HK-2 (cell line): ENCODE results near the gene QPCTL.
"Not testable (repeated sequence)": the region's sequence is repeated elsewhere in the genome, so short reads cannot be mapped to it uniquely, and the experiment has no call there.

Experiments
- DNase-seq: peaks from one replicate; pipeline ENCODE4 v3.0.0-alpha.2; 2018; ENCODE audit not compliant: unreplicated experiment

QPCTL gene

DNA sequence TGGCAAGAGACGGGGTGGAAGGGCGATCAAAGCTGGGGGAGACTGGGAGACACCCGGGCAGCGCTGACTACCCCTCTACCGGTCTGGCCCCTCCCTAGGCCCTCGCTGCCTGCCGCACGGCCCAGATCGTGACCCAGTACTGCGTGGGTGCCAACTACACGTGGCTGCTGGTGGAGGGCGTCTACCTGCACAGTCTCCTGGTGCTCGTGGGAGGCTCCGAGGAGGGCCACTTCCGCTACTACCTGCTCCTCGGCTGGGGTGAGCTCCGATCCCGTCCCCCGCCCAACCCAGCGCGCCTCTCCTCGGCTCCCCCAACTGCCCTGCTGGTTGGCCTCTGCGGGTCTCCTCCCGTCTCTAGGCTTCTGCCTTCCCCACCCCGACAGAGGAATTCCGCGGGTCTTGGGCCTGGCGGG lies 15.6 kb upstream of the QPCTL start:
- DNase-seq, result no peak

DNA sequence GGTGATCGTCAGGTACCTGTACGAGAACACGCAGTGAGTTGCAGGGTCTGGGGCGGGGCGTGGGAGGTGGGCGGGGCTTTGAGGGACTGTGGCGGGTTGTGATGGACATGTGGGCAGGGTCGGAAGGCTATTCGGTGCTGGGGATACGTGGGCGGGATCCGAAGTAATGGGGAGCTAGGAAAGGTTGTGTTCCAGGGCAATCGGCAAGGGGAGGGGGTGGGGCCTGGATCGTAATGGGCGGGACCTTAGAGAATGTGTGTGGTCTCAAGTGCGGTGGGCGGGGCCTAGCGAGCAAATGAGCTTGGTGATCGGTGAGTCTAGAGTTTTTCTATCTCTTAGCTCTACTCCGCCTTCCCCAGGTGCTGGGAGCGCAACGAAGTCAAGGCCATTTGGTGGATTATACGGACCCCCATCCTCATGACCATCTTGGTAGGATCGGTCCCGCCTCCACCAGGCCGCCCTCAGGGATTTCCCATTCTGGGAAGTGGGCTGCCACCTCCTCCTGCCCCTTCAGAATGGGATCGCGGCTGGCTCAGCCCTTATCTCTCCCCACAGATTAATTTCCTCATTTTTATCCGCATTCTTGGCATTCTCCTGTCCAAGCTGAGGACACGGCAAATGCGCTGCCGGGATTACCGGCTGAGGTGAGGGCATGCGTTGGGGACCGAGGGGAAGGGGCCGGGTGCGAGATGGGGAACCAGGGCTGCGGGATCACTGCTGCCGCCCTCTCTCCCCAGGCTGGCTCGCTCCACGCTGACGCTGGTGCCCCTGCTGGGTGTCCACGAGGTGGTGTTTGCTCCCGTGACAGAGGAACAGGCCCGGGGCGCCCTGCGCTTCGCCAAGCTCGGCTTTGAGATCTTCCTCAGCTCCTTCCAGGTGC lies 14.9 kb upstream of the QPCTL start:
- no peak for DNase-seq

DNA sequence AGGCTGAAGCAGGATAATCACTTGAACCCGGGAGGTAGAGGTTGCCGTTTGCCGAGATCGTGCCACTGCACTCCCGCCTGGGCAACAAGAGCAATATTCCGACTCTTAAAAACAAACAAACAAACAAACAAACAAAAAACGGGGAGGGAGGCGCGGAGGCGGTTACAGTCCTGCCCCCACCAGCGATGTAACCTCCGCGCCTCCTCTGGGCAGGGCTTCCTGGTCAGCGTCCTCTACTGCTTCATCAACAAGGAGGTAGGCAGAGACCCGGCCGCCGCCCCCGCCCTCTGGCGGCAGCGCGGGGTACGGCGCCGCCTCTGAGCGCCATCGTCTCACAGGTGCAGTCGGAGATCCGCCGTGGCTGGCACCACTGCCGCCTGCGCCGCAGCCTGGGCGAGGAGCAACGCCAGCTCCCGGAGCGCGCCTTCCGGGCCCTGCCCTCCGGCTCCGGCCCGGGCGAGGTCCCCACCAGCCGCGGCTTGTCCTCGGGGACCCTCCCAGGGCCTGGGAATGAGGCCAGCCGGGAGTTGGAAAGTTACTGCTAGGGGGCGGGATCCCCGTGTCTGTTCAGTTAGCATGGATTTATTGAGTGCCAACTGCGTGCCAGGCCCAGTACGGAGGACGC lies 11.0 kb upstream of the QPCTL start:
- peak; percentile 93 for DNase-seq

DNA sequence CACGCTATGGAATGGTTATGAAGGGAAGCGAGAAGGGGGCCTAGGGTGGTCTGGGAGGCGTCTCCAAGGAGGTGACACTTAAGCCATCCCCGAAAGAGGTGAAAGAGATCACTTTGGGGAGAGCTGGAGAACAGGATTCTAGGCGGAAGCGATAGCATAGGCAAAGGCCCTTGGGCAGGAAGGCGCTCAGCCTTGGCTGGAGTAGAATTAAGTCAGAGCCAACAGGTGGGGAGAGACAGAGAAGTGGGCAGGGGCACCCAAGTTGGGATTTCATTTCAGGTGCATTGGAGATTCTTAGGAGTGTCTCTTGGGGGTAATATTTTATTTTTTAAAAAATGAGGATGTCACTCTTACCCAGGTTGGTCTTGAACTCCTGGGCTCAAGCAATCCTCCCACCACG lies 10.3 kb upstream of the QPCTL start:
- DNase-seq, result no peak

DNA sequence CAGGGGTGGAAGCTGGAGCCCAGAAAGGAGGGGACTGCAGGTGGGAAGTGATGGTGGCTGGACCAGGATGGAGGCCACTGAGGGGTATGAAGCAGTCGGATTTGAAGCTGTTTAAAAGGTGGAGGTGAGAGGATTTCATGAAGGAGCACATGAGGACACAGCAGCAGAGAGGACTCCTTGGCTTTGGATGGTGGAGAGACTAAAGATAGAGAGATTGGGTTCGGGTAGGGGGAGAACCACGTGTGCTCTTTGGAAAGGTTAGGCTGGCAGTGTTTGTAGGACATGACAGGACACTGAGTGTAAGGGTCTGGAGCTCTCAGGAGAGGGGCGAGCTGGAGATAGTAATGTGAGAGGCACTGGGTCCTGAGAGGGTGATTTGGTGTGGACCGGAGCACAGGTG lies 9.6 kb upstream of the QPCTL start:
- no peak for DNase-seq

DNA sequence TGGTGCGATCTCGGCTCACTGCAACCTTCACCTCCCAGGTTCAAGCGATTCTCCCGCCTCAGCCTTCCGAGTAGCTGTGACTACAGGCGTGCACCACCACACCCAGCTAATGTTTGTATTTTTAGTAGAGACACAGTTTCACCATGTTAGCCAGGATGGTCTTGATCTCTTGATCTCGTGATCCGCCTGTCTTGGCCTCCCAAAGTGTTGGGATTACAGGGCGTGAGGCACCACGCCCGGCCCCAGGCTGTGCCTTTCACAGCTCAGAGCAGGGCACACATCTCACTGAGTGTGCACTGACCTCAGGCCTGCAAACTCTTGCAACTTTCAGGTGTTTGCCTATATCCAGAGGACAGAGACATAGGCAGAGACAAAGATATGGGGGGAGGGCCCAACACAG lies 7.4 kb upstream of the QPCTL start:
- not testable (repeated sequence) for DNase-seq

DNA sequence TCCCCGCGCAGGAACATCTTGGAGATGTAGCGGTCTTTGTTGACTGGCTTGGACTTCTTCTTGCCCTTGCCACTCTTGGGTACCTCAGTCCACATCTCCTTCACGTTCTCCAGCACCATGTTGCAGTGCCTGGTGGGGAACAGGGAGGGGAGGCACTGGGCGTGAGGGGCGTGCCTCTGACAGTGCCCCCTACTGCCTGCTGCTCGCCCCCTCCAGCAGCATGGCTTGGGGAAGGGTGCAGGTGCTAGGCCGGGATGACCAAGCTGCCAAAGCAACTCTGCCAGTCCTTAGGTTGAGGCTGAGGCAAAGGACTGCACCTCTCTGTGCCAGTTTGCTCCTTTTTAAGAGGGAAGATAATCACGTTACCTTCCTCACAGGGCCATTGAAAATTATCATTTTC lies 4.9 kb upstream of the QPCTL start:
- no peak for DNase-seq

DNA sequence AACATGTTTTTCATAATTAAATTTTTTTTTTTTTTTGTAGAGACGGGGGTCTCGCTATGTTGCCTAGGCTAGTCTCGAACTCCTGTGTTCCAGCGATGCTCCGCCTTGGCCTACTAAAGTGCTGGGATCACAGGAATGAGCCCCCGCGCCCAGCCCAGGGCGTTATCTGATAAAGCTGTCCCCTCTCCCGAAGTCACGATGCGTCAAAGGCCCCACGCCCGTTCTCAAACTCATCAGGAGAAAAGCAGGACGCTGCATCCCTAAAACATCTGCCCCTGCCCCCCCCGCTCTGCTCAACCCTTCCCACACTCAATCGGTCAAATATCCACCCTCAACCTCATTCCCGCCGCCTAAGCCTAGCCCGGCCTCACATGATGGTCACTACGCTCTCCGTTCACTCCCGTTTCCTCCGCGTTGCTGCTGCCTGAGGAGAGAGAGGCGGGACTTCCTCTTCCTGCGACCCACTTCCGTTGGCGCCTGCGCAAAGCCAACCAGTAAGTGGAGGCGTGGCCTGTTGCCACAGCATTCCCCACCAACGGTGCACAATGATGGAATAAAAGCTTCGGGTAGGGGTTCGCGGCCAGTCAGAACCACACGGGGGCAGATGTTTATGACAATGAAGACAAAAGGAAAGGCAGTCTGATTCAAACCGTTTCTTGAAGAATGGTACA lies 815 bp upstream of the QPCTL start, which contains the start of gene SNRPD2:
Gene SNRPD2 (minus strand): TSS at position 438 of the 671 bp plus-strand sequence. CDS start 65 bp downstream, at position 373.
- peak; percentile 94 for DNase-seq

DNA sequence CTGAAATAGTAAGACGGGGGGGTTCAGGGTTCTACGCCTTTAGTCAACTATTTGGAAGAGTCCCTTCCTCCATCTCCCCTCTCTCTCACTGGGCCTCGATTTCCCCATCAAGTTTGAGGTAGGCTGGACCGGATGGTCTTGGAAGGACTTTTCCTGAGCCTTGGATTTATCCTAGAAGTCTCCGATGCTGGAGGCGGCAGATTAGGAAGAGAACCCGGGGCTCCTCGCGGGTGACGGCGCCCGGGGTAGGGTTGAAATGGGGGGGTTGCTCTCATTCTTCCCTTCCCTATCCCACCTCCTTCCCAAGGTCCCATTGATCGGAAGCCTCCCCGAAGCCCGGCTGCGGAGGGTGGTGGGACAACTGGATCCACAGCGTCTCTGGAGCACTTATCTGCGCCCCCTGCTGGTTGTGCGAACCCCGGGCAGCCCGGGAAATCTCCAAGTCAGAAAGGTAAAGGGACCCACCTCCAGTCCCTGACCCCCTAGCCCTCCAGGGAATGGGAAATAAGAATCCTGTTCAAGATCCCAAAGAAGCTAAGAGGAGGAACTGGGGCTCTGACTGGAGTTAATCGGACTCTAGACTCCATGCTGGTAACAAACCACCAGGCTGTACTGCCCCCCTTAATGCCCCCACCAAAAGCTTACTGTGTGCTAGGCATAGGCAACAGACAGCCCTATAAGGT lies 781 bp downstream of the QPCTL start:
- peak; percentile 82 for DNase-seq

DNA sequence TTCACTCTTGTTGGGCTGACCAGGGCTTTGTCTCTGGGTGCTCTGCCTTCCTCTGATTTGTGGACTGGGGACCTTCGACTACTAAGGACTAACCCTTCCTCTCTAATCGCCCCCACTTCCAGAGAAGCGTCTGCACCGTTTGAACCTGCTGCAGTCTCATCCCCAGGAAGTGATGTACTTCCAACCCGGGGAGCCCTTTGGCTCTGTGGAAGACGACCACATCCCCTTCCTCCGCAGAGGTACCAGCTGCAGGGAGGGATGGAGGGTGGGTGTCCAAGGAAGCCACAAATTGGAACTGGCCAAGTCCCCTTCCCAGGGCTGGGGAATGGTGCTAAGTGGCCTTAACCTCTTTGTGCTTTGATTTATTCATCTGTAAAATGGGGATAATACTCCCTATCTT lies 9.2 kb downstream of the QPCTL start:
- no peak for DNase-seq

DNA sequence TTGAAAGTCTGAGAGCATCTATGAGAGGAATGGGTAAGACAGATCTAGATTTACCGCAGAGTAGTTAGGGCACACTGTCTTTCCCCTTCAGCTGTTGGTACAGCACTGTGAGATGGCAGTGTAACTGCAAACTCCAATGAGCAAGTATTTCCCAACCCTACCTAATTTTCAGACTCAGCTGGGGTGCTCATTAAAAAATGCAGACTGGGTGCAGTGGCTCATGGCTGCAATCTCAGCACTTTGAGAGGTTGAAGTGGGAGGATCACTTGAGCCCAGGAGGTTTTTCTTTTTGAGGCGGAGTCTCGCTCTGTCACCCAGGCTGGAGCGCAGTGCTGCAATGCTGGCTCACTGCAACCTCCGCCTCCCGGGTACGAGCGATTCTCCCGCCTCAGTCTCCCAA lies 12.6 kb downstream of the QPCTL start:
- no peak for DNase-seq

DNA sequence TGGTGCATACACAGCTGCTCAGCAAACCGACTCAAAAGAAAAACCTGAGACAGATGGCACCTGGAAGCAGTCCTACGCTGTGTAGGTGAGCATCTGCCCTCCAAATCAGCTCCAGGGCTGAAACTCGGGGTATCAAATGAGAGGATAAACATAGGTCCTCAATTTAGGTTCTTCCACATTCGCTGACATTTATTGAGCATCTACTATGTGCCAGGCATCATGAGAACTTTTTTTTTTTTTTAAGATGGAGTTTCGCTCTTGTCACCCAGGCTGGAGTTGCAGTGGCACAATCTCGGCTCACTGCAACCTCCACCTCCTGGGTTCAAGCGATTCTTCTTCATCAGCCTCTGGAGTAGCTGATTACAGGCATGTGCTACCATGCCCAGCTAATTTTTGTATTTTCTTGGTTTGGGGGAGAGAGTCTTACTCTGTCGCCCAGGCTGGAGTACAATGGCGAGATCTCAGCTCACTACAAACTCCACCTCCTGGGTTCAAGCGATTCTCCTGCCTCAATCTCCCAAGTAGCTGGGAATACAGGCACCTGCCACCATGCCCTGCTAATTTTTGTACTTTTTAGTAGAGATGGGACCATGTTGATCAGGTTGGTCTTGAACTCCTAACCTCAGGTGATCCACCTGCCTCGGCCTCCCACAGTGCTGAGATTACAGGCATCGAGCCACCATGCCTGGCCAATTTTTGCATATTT lies 13.4 kb downstream of the QPCTL start:
- no peak for DNase-seq

DNA sequence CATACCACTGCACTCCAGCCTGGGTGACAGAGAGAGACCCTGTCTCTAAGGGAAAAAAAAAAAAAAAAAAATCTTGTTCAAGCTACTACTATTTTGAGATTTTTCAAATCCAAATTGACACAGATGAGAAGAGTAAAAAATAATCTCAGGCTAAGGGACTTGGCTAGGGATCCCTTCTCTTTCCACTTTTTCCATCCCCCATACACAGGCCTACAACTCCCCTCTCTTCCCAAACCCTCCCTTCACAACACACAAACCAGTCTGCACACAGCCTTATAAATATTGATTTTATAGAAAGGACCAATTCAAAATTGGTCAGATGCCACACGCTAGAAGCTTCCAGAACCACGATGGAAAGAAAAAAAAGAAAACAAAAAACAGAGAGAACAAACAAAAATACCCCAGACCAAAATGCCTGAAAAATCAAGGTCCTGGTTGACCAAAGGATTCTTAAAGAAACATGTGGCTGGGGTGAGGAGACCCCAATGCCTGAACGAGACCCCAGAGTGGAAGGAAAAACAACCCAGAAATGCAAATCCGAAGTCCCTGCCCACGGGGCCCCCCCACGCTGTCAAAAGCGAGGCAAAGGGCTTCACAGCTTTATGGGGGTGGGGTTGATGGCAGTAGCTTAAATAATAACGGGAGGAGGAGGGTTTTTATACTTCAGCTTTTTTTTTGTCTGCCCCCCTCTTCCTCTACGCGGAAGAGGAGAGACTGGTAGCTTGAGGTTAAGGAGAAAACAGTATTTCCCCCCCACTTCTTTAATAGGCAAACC lies 18.1 kb downstream of the QPCTL start:
- DNase-seq, result no peak

DNA sequence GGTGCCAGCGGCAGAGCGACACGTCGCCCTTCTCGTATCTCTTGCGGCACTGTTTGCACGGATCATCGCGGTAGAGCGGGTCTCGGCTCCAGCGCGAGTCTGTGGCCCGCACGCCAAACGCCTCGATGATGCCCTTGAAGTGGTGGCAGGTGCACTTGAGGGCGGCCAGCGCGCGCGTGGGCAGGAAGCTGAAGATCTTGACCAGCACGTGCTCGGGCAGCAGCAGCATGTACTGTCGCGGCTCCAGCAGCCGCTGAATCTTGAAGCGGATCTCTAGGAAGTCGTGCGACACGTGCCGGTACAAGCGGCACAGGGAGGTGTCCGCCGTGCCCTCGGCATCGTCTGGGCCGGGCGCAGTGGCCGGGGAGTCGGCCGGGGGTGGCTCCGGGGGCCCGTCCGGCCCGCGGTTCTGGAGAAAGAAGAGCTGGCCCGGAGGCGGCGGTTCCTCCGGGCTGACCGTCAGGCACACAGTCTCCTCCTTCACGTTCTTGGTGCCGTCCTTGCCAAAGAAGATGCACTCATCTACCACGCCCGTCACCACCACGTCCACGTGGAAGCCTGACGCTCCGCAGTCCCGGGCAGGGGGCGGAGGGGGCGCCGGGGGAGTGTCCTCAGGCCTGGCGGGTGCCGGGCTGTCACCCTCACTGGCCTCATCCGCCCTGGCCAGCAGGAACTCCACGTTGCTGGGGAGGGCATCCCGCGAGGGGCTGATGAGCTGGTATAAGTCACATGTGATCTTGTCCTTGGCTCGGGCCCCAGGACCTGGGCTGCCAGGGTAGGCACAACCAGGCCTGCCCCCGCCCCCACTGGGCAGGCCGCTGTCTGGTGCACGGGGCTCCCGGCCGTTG lies 19.6 kb downstream of the QPCTL start:
- no peak for DNase-seq

DNA sequence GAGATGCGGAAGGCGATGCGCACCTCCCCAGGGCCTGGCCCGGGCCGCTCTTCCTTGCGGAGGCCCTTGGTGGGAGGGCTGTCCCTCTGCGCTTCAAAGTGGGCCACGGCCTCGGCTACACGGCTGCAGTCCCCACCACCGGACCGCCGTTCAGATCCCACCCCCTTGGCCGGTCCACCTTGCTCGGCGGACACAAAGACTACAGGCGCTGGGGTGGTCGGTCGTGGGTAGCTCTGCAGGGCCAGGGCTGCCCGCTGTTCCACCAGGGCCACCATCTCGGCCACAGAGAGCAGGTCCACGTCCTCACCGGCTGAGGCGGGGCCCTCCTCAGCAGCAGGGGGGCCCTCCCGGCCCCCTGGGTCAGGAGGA lies 20.2 kb downstream of the QPCTL start:
- no peak for DNase-seq

DNA sequence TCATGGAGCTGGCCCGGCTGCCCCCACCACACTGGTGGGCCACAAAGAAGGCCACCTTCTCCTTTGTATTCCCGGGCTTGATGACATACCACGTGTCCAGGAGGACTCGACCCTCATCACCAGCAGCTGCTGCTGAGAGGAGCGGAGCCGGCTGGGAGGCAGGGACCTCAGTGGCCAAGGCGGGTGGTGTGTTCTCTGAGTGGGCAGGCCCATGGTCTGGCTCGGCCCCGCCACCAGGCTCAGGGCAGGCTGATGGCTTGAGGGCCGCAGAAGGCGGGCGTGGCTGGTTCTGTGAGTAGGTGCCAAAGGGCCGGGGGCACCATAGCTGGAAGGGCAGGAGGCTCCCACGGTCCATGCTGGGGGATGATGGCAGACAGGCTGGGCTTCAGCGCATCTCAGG lies 20.7 kb downstream of the QPCTL start:
- no peak for DNase-seq

DNA sequence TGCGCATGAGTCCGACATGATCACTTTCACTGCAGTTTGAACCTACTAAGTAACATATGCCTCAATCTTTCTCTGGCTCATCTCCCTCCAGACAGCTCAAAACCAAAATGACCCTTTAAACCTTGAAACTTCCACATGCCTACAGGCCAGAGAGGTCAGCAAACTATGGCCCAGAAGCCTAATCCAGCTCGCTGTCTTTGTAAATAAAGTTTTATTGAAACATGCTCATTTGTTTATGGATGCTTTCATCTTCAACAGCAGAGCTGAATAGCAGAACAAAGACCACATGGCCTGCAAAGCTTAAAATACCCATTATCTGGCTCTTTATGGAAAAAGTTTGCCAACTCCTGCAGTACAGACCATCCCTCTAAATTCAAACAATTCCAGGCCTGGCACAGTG lies 22.7 kb downstream of the QPCTL start:
- DNase-seq, result no peak

DNA sequence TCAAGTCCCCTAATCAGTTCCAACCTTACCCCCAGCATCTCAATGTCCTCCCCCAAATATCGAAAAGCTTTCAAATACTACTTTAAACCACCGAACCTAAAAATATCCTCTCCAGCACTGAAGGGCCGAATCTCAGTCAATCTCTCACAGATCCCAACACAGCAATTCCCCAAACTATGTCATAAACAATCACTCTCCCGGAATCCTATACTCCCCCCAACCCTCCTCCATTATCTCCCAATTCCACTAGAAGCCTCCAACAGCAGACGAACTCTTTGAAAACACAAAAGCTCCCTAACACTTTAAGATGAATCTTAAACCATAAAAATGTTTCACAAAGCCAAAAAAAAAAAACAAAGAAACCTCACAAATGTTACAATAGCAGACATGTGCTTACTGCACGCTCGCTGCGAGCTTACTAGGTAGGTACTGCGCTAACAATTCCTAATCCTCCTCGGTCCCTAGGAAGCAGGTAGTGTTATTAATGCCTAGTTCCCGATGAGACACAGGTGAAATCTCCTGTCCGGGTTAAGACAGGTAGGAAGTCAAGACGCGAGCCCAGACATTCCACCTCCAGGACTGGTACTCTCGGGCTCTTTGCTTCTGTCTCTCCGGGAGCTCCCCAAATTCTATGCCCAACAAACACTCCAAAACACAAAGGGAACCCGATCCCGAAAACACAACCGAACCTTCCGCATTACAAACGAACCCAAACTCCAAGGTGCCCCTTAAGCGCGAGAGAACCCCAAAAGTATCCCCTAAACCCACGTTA lies 24.1 kb downstream of the QPCTL start:
- peak; percentile 37 for DNase-seq
